Right atrium auricular region (tissue), 2 donors: ENCODE results near the gene MIPOL1. TPM values are rescaled to one million over a fixed set of nuclear protein-coding genes. Genes with fewer than 3 reads are reported as not detected.
"Not testable (repeated sequence)": the region's sequence is repeated elsewhere in the genome, so short reads cannot be mapped to it uniquely, and the experiment has no call there.

ENCODE experiments used
- DNase-seq: peaks from one replicate; pipeline ENCODE4 v3.0.0-alpha.2; 2019; ENCODE audit warnings: low spot score
- H3K27ac ChIP-seq, 2 donors: fragments of 200-600 bp; sonication (generic); 1 replicate in 1 of 2; 2 replicates in 1 of 2; pipeline ENCODE4 v1.5.1; 2016 to 2019
- H3K27me3 ChIP-seq, 2 donors: fragments of 200-600 bp; sonication (generic); one replicate each; pipeline versions ENCODE4 v1.5.1 to v1.6.0; 2017 to 2019
- H3K36me3 ChIP-seq: fragments of 200-600 bp; sonication (generic); one replicate; pipeline ENCODE4 v1.5.1; 2016
- H3K4me1 ChIP-seq, 2 donors: fragments of 200-600 bp; sonication (generic); one replicate each; pipeline versions ENCODE4 v1.5.1 to v1.6.0; 2017 to 2019
- H3K4me3 ChIP-seq, 2 donors: fragments of 200-600 bp; sonication (generic); 1 replicate in 1 of 2; 2 replicates in 1 of 2; pipeline ENCODE4 v1.5.1; 2017 to 2019; ENCODE audit warnings: mild to moderate bottlenecking in 1 of 2, moderate library complexity in 1 of 2
- H3K9me3 ChIP-seq, 2 donors: fragments of 200-600 bp; sonication (generic); one replicate each; pipeline ENCODE4 v1.5.1; 2019
- CTCF ChIP-seq, 2 donors: fragments of 200-600 bp; sonication (generic); IDR thresholded peaks; one replicate each; pipeline ENCODE4 v1.5.1; 2019; ENCODE audit warnings: antibody characterized with exemption in 2 of 2
- total RNA-seq, 2 donors: library from RNA; depleted of rRNA; stranded (reverse); fragments of >200 nt; gene quantifications; one replicate each; pipeline ENCODE4 v1.1.0, GENCODE V29; 2016

MIPOL1 gene
- total RNA-seq, 2 donors from 2014 or later = 4.9 to 6.2 TPM

- no peak for TF ChIP-seq CTCF (IDR thresholded peaks at IDR 0.05)
- H3K36me3 ChIP-seq = no peaks in the 10 kb centered on the region
- no peak for DNase-seq
- no peaks in the 10 kb centered on the region for H3K27me3 ChIP-seq
- no peaks in the 10 kb centered on the region for H3K9me3 ChIP-seq
- no peaks in the 10 kb centered on the region for H3K4me1 ChIP-seq
- H3K4me3 ChIP-seq = no peak overlapping the region
- H3K27ac ChIP-seq = no peak overlapping the region
Observed at GRCh38 chr14:37384870-37385596, 187.3 kb downstream of the MIPOL1 start.

- H3K4me3 ChIP-seq, H3K36me3 ChIP-seq, DNase-seq, H3K27me3 ChIP-seq, H3K27ac ChIP-seq, H3K4me1 ChIP-seq: not testable (repeated sequence)
- peaks cover 4 to 32% of the 10 kb centered on the region in 2 donors for H3K9me3 ChIP-seq
Observed at GRCh38 chr14:37397157-37397940, 199.6 kb downstream of the MIPOL1 start.

GRCh38 chr14:37397941-37398215 is 200.1 kb downstream of the MIPOL1 start:
- H3K4me3 ChIP-seq = no peak overlapping the region
- DNase-seq = no peak
- H3K4me1 ChIP-seq = no peaks in the 10 kb centered on the region
- no peaks in the 10 kb centered on the region for H3K36me3 ChIP-seq
- no peak for TF ChIP-seq CTCF (IDR thresholded peaks at IDR 0.05)
- H3K9me3 ChIP-seq = peaks cover 4 to 29% of the 10 kb centered on the region in 2 donors
- no peaks in the 10 kb centered on the region for H3K27me3 ChIP-seq
- no peak overlapping the region for H3K27ac ChIP-seq

GRCh38 chr14:37399517-37399916 is 201.8 kb downstream of the MIPOL1 start:
- Histone ChIP-seq H3K9me3 (peaks cover 4 to 27% of the 10 kb centered on the region in 2 donors), H3K27me3 (no peaks in the 10 kb centered on the region), H3K4me3 (no peak overlapping the region), H3K36me3 (no peaks in the 10 kb centered on the region), H3K27ac (no peak overlapping the region), H3K4me1 (no peaks in the 10 kb centered on the region)
- no peak for DNase-seq
- no peak for TF ChIP-seq CTCF (IDR thresholded peaks at IDR 0.05)

- no peak for TF ChIP-seq CTCF (IDR thresholded peaks at IDR 0.05)
- H3K4me3 ChIP-seq = no peak overlapping the region
- no peaks in the 10 kb centered on the region for H3K36me3 ChIP-seq
- H3K9me3 ChIP-seq = peaks cover 0 to 15% of the 10 kb centered on the region in 2 donors
- H3K4me1 ChIP-seq = no peaks in the 10 kb centered on the region
- no peak for DNase-seq
- no peak overlapping the region for H3K27ac ChIP-seq
- H3K27me3 ChIP-seq = no peaks in the 10 kb centered on the region
Observed at GRCh38 chr14:37401093-37401492, 203.4 kb downstream of the MIPOL1 start.

- DNase-seq = no peak
- no peak for TF ChIP-seq CTCF (IDR thresholded peaks at IDR 0.05)
- no peak overlapping the region for H3K4me3 ChIP-seq
Observed at GRCh38 chr14:37403626-37404025, 205.9 kb downstream of the MIPOL1 start.

More at GRCh38 chr14:37403626-37404025, 205.9 kb downstream of the MIPOL1 start:
- Histone ChIP-seq H3K36me3 (no peaks in the 10 kb centered on the region), H3K4me1 (no peaks in the 10 kb centered on the region), H3K27me3 (no peaks in the 10 kb centered on the region), H3K27ac (no peak overlapping the region), H3K9me3 (peaks cover 0 to 15% of the 10 kb centered on the region in 2 donors)
